GM12878 (cell line): ENCODE data around the gene H2BK1. TPM values are rescaled to one million over a fixed set of nuclear protein-coding genes. Genes with fewer than 3 reads are reported as not detected.

Experiments used
- BRCA1 ChIP-seq: IDR thresholded peaks from 2 replicates; pipeline ENCODE4 v1.6.1; 2011; ENCODE audit warnings: low read depth, low read length, improper control_type of control experiment
- E2F8 ChIP-seq: fragments of 450-650 bp; IDR thresholded peaks from 2 replicates; pipeline ENCODE4 v1.6.1; 2018; ENCODE audit warnings: mild to moderate bottlenecking, low read depth, moderate library complexity; ENCODE audit not compliant: partially characterized antibody
- EP300 ChIP-seq, 2 experiments: fragments of 150-350 bp in 1 of 2; IDR thresholded peaks; 2 replicates each; pipeline ENCODE4 v1.6.1; 2011 to 2012; ENCODE audit warnings: low read depth in 2 of 2, low read length in 2 of 2, borderline replicate concordance in 1 of 2, improper control_type of control experiment in 1 of 2, inconsistent platforms in 1 of 2; ENCODE audit not compliant: control insufficient read depth in 1 of 2
- FOXK2 ChIP-seq: fragments of 450-650 bp; IDR thresholded peaks from 2 replicates; pipeline ENCODE4 v1.6.1; 2017; ENCODE audit warnings: mild to moderate bottlenecking, moderate library complexity
- HCFC1 ChIP-seq: fragments of 150-350 bp; IDR thresholded peaks from 2 replicates; pipeline ENCODE4 v1.6.1; 2014; ENCODE audit warnings: low read length
- KLF5 ChIP-seq: fragments of 450-650 bp; IDR thresholded peaks from 2 replicates; pipeline ENCODE4 v1.6.1; 2014; ENCODE audit warnings: mild to moderate bottlenecking; ENCODE audit not compliant: partially characterized antibody
- MAX ChIP-seq: IDR thresholded peaks from 2 replicates; pipeline ENCODE4 v1.6.1; 2012; ENCODE audit warnings: low read depth, low read length, improper control_type of control experiment
- MLLT1 ChIP-seq: fragments of 450-650 bp; IDR thresholded peaks from 2 replicates; pipeline ENCODE4 v1.6.1; 2016; ENCODE audit warnings: mild to moderate bottlenecking
- MXI1 ChIP-seq: fragments of 150-350 bp; IDR thresholded peaks from 2 replicates; pipeline ENCODE4 v1.6.1; 2011; ENCODE audit warnings: low read depth, mild to moderate bottlenecking, inconsistent platforms, low read length, improper control_type of control experiment
- MYC ChIP-seq: IDR thresholded peaks from 2 replicates; pipeline ENCODE4 v1.6.1; 2011; ENCODE audit warnings: mild to moderate bottlenecking, low read length, moderate library complexity, inconsistent platforms; ENCODE audit not compliant: insufficient read depth, insufficient replicate concordance, insufficient read length, severe bottlenecking
- NBN ChIP-seq: fragments of 450-650 bp; IDR thresholded peaks from 2 replicates; pipeline ENCODE4 v1.6.1; 2016
- NFIC ChIP-seq: IDR thresholded peaks from 2 replicates; pipeline ENCODE4 v1.6.1; 2012; ENCODE audit warnings: low read depth, mild to moderate bottlenecking, inconsistent platforms, low read length, moderate library complexity
- NRF1 ChIP-seq: conservative IDR thresholded peaks from 2 replicates; pipeline ENCODE4 v1.6.1; 2011; ENCODE audit warnings: mild to moderate bottlenecking, low read depth, low read length, improper control_type of control experiment
- PAX5 ChIP-seq: IDR thresholded peaks from 2 replicates; pipeline ENCODE4 v1.6.1; 2011; ENCODE audit warnings: low read depth, low read length, borderline replicate concordance
- PBX3 ChIP-seq: IDR thresholded peaks from 2 replicates; pipeline ENCODE4 v1.6.1; 2011; ENCODE audit warnings: mild to moderate bottlenecking, low read depth, low read length, moderate library complexity; ENCODE audit not compliant: insufficient replicate concordance
- POLR2AphosphoS2 ChIP-seq: IDR thresholded peaks from 2 replicates; pipeline ENCODE4 v1.6.1; 2011; ENCODE audit warnings: low read depth, mild to moderate bottlenecking, low read length, improper control_type of control experiment, moderate library complexity
- POU2F2 ChIP-seq: IDR thresholded peaks from 3 replicates; pipeline ENCODE4 v1.6.1; 2011; ENCODE audit warnings: low read depth, mild to moderate bottlenecking, low read length, borderline replicate concordance
- SREBF2 ChIP-seq: IDR thresholded peaks from 2 replicates; pipeline ENCODE4 v1.6.1; 2012; ENCODE audit warnings: mild to moderate bottlenecking, low read length
- SRF ChIP-seq, 2 experiments: IDR thresholded peaks; 2 replicates each; pipeline ENCODE4 v1.6.1; 2011; ENCODE audit warnings: low read depth in 2 of 2, low read length in 2 of 2, mild to moderate bottlenecking in 1 of 2, moderate library complexity in 1 of 2
- TCF7 ChIP-seq: IDR thresholded peaks from 2 replicates; pipeline ENCODE4 v1.6.1; 2014; ENCODE audit warnings: antibody characterized with exemption, borderline replicate concordance
- YBX1 ChIP-seq: fragments of 450-650 bp; IDR thresholded peaks from 2 replicates; pipeline ENCODE4 v1.6.1; 2016; ENCODE audit warnings: antibody characterized with exemption
- ZBTB33 ChIP-seq: fragments of 450-650 bp; IDR thresholded peaks from 2 replicates; pipeline ENCODE4 v1.6.1; 2017; ENCODE audit warnings: mild to moderate bottlenecking
- polyA plus RNA-seq, 11 experiments: library from polyadenylated mRNA; depleted of rRNA in 4 of 11; unstranded in 6 of 11; stranded (reverse) in 5 of 11; fragments of >200 nt; fragmentation: Nextera tagmentation in 4 of 11; fragmentation: Illumina TruSeq in 1 of 11; extraction: Ambion mirVana in 4 of 11; extraction: Trizol in 1 of 11; gene quantifications; 1 replicate in 1 of 11; 2 replicates in 10 of 11; pipeline versions ENCODE4 v1.2.1 to v1.2.3, GENCODE V29; 2011 to 2016; ENCODE audit warnings: inconsistent platforms in 2 of 11, missing spikeins in 2 of 11, low read depth in 1 of 11
- total RNA-seq, 4 experiments: library from RNA; depleted of rRNA in 3 of 4; stranded (reverse); fragments of >200 nt in 3 of 4; fragmentation: Illumina TruSeq in 1 of 4; extraction: Trizol in 1 of 4; gene quantifications; 2 replicates each; pipeline versions ENCODE4 v1.2.1 to v1.2.3, GENCODE V29; 2013 to 2021

Gene H2BK1
- total and polyA plus RNA-seq, 10 of the 15 experiments (the other 5 are each of a cell fraction or from before 2014, with no cell fraction given), result 0.54 TPM; not detected in 9

- TF ChIP-seq E2F8 (no peak), SREBF2 (no peak), PAX5 (0 out of 2 replicates have a peak, but pooled peaks have one; percentile 36), TCF7 (no peak), EP300 (IDR thresholded peaks at IDR 0.05; ENCODE audit: borderline replicate concordance in 1 of 2, control insufficient read depth in 1 of 2, low read depth in 2 of 2, low read length in 2 of 2) (no peak), NRF1 (no peak), BRCA1 (no peak), HCFC1 (peak; percentile 49), POLR2AphosphoS2 (peak; percentile 44; the same call in 1 of the 2 replicates), MXI1 (peak; percentile 62), MAX (peak; percentile 43), MYC (no peak), KLF5 (no peak), ZBTB33 (no peak), NBN (0 out of 2 replicates have a peak, but pooled peaks have one; percentile 25), NFIC (no peak), MLLT1 (0 out of 2 replicates have a peak, but pooled peaks have one; percentile 22), SRF (IDR thresholded peaks at IDR 0.05; ENCODE audit: low read depth in 2 of 2, low read length in 2 of 2) (no peak), PBX3 (peak; percentile 97), FOXK2 (no peak), POU2F2 (peak; percentile 72; the same call in 2 of the 3 replicates), YBX1 (no peak)
Observed at GRCh38 chr7:151232091-151232916, 22.0 kb upstream of the H2BK1 start, which contains the start of gene CHPF2 (continued).
